Peyer's patch (tissue), 4 donors: ENCODE results near the gene OTUD3.

Source experiments
- CTCF ChIP-seq, 6 experiments: fragments of 450-650 bp in 4 of 6; fragments of 200-600 bp in 2 of 6; sonication (generic) in 1 of 6; IDR thresholded peaks; one replicate each; pipeline ENCODE4 v1.5.1; 2017 to 2019; ENCODE audit warnings: antibody characterized with exemption in 6 of 6, mild to moderate bottlenecking in 3 of 6, moderate library complexity in 1 of 6
- POLR2A ChIP-seq, 2 donors: fragments of 450-650 bp; IDR thresholded peaks; one replicate each; pipeline ENCODE4 v1.5.1; 2017; ENCODE audit warnings: antibody characterized with exemption in 2 of 2, mild to moderate bottlenecking in 2 of 2, moderate library complexity in 2 of 2

- TF ChIP-seq CTCF (IDR thresholded peaks at IDR 0.05) (no peak), POLR2A (IDR thresholded peaks at IDR 0.05) (no peak)
These were observed 27.3 kb upstream of the OTUD3 start for GRCh38 chr1:19854866-19855265.
